Stimulated activated CD4-positive, alpha-beta T cell treated with anti-CD3 and anti-CD28 coated beads, TNF-alpha, amount 100 ng/mL, for 48 hours (primary cell): Measurements from ENCODE around the gene CBX3.
A peak's percentile ranks its signal among the peaks of the same experiment; 100 is the strongest.
"Not testable (repeated sequence)": the region's sequence is repeated elsewhere in the genome, so short reads cannot be mapped to it uniquely, and the experiment has no call there.

ENCODE experiments used
- DNase-seq, 3 donors: peaks; one replicate each; pipeline ENCODE4 v3.0.0-alpha.2; 2020; ENCODE audit warnings: low read depth in 3 of 3

Gene CBX3

GRCh38 chr7:26188206-26188956 is 13.2 kb upstream of the CBX3 start:
- DNase-seq, result no peak

DNA sequence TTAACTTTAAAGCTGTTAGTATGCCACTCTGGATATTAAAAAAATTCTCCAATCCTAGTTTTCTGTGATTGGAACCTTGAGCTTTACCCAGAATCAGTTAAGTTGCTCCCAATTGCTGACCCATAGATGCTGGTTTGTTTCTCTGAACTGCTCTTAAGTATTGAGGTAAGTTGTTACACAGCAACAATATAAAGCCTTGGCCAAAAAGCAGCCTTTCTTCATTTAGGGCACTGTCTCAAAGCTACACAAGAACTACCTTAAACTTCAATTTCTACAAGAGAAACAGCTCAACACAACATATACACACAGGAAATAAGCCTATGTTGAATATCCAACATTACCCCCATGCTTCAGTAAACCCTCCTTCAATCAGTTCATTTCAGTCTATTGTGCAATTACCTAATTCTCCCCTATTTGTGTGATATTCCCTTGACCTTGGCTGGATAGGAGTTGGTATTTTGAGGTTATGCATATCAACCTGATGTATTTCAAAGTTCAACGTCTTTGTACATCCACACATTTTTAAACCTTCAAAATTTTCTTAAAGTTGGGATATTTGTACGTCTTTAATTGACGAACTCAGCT is 12.5 kb upstream of the CBX3 start:
- no peak for DNase-seq

- no peak for DNase-seq
These were observed 11.8 kb upstream of the CBX3 start for GRCh38 chr7:26189697-26190096.

GRCh38 chr7:26190417-26190869 is 11.1 kb upstream of the CBX3 start:
- no peak for DNase-seq

GRCh38 chr7:26191233-26191973 is 10.1 kb upstream of the CBX3 start:
- DNase-seq, result no peak

GRCh38 chr7:26191974-26192479 is 9.5 kb upstream of the CBX3 start:
- DNase-seq, result no peak

- no peak for DNase-seq
These were observed 9.0 kb upstream of the CBX3 start for GRCh38 chr7:26192485-26193087.

DNA sequence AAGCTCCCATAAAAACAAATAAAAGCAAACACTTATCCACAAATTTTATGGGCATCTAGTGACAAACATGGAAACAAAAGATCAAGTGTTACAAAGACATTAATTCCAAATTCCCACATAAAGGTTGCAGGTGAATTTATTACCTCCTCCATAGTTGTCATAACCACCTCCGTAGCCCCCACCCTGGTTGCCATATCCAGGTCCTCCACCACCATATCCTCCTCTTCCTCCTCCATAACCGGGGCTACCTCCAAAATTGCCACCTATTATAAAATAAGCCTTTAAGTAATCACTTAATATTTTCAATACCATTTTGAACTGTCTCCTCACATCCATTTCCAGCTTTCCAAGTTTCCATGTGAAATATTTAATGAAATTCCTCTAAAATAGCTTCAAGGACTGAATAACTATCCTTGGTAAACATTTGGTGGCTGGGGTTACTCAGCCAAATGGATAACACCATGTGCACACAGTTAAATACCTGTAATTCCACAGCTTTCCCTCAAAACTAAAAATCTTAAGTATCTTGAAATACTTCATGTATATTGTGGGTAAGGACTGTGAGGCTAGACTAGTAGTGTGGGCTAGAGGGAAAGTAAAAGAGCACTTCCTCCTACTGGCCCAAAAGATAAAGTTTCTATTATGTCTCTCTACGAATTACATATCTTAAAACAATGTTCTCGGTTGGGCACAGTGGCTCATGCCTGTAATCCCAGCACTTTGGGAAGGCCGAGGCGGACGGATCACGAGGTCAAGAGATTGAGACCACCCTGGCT is 7.9 kb upstream of the CBX3 start:
- DNase-seq, result no peak

- not testable (repeated sequence) for DNase-seq
These were observed 6.8 kb upstream of the CBX3 start for GRCh38 chr7:26194764-26195163.

DNA sequence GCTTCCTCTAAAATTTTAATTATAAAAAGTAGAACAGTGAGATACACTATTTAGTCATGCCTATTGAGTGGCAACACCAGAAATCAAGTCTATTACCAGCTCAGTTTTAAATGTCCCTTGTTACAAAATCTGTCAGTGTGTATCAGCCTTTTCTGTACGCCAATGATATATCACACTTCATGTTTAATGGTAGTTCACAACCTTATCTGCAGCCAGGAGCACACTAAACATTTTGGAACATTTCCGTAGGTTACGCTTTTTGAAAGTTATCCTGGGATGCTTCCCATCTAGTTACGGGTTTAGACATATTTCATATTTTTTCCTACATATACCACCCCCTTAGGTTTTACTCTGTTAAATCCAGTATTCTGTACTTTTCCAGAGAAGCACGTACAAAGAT is 6.4 kb upstream of the CBX3 start:
- no peak for DNase-seq

- no peak for DNase-seq
These were observed 5.5 kb upstream of the CBX3 start for GRCh38 chr7:26195867-26196657.

DNA sequence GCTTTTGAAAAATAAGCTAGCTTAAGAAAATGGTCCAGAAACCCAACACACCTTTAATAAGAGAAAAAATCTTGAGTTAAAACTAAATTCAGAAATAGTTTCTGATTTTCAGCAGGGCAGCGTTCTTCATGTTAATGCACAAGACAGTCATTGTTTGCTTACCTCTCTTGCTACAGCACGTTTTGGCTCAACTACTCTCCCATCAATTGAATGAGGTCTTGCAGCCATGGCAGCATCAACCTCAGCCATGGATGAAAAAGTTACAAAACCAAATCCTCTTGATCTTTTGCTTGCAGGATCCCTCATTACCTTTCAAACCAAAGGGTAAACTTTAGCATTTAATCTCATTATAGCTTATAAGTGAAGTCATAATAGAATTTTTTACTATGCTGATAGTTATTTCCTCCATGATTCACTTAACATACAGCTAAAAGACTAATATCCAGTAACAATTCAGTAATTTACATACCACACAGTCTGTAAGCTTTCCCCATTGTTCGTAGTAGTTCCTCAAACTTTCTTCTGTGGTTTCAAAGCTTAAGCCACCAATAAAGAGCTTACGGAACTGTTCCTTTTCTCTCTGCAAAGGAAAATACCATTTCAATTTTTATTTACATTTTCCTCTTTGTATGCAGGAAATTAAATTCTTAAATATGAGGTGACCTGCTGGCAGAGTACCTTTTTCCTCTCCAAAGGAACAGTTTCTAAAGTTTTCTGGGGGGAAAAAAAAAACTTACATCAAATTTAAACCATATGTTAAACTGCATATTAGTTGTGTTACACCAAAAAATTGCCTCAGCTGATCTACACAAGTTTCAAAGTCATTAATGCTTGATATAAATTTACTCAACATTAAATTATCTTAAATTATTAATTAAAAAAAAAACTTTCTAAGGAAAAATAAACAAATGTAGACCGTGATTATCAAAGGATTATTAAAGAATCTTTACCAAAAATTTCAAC is 4.1 kb upstream of the CBX3 start:
- DNase-seq, result no peak

- no peak for DNase-seq
These were observed 3.3 kb upstream of the CBX3 start for GRCh38 chr7:26198133-26198780.

DNA sequence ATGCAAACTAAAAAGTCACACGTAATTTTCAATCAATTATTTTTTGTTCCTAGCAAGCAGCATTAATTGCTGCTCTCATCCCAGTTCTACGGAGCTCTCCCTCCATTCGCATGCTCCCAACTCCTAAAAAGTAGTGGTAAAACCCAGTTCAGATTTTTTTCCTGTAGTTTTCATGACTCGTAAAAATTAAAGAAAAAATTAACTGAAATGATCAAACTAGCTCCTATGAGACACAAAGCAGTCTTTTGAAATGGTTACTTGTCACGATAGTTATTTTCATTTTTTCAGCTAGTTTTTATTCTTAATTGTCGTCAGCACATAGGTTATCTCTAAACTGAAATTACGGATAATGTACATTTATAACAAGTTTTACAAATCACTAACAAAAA is 2.8 kb upstream of the CBX3 start:
- no peak for DNase-seq

DNA sequence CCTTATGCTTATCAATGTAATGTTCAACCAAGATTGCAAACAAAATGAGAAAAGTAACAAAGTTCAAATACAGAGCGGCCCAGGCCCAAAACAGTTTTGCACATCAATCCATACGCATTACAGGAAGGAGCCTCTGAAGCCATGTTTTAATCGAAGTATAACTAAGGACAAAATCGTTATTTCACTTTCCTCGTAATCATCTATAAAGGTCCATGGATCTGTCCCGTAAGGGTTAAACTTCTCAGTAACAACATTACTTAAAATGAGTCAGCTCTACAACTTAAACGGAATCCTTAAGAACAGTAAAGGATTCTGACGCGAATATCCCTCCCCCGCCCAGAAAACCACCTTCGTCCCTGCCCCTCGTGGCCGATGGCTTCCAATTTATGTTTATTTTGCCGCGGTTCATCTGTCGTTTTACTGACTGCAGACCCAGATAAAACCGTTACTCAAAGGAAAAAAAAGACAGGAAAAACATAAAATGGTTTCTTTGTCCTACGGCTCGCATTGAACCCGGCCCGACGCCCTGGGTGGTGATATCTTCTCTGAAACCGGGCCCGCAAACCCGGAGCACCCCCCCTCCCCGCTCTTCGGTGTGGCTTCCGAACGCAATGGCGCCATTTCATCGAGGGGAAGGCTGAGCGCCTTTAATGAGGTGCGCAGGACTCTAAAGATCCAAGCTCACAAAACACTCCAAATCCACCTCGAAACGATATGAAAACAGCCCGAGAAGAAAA is 2.1 kb upstream of the CBX3 start:
- DNase-seq, result peak in 2 of 3 donors; percentile 26 to 36

- peak; percentile 55 to 70 (median 62) for DNase-seq
These were observed 1.5 kb upstream of the CBX3 start for GRCh38 chr7:26200038-26200443.

GRCh38 chr7:26200444-26201246 is 900 bp upstream of the CBX3 start, which contains the start of gene HNRNPA2B1:
TSS of gene HNRNPA2B1 (minus strand) at chr7:26200746. CDS start at chr7:26200577, 169 bp downstream.
- DNase-seq, result peak; percentile 94 to 95 (median 94)
